GM10847 (cell line): ENCODE data around the gene SEC22C.

Source experiments
- POLR2A ChIP-seq: IDR thresholded peaks from 2 replicates; pipeline ENCODE4 v1.6.1; 2011; ENCODE audit not compliant: insufficient read length; ENCODE audit errors: extremely low read depth

The SEC22C gene

DNA sequence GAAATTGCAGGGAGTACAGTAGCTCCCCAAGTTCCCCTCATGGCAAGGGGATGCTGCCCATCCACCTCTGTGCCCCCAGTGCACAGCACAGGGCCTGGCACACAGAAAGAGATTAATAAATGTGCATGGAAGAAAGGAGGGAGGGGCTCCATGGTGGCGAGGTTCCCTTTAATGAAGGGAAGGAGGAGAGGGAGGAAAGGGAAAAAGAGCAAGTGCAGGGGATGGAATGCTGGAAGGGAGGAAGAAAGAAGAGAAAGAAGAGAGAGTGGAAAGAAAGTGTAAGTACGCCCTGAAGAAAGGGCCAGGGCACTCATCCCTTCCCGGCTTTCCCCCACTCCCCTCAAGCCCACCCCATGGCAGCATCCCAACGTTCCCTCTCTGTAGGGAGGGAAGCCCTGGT, 80.9 kb downstream of the SEC22C start:
- TF ChIP-seq POLR2A = no peak

- no peak for TF ChIP-seq POLR2A
Observed at GRCh38 chr3:42500091-42500490, 81.7 kb downstream of the SEC22C start.

- no peak for TF ChIP-seq POLR2A
Observed at GRCh38 chr3:42499478-42499871, 82.3 kb downstream of the SEC22C start.

GRCh38 chr3:42498791-42499477, 82.8 kb downstream of the SEC22C start:
- TF ChIP-seq POLR2A = no peak

DNA sequence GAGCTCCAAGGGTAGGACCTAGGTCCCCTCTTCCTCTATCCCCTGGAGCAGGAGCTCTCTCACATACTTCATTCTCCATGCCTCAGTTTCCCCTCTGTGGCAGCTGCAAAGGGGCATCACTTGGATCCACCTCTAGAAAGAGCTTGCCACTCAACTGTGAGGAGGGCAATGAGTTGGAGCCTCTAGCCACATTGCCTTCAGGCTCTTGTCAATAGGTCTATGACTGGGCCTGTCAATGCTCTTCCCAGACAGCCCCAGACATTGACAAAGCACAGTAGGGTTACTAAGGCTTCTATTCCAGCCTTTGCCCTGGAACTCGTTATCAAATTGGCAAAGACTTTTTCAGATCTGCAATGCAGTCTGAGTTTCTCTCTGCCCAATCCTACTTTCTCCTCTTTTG, 83.7 kb downstream of the SEC22C start:
- no peak for TF ChIP-seq POLR2A
